ENCODE measurements around the gene ACD.

ACD gene

GRCh38 chr16:67661101-67661761, 1.2 kb upstream of the ACD start:
- no peak for DNase-seq

GRCh38 chr16:67660564-67661028, 536 bp upstream of the ACD start, which contains the start of gene PARD6A:
TSS of gene PARD6A (plus strand) at chr16:67660960. CDS start at chr16:67661039, 79 bp downstream.
- peak; percentile 86 for DNase-seq

GRCh38 chr16:67658849-67659674, 998 bp downstream of the ACD start:
- no peak for DNase-seq

- DNase-seq, result no peak
Measured at GRCh38 chr16:67657751-67658518, 2.1 kb downstream of the ACD start.

GRCh38 chr16:67657017-67657608, 2.9 kb downstream of the ACD start:
- no peak for DNase-seq

- no peak for DNase-seq
Measured at GRCh38 chr16:67656344-67657016, 3.6 kb downstream of the ACD start.

GRCh38 chr16:67655363-67655762, 4.7 kb downstream of the ACD start:
- DNase-seq, result no peak

- DNase-seq, result no peak
Measured at GRCh38 chr16:67654403-67654911, 5.6 kb downstream of the ACD start.

GRCh38 chr16:67653789-67654402, 6.2 kb downstream of the ACD start:
- DNase-seq, result no peak

GRCh38 chr16:67653128-67653788, 6.8 kb downstream of the ACD start:
- no peak for DNase-seq

GRCh38 chr16:67652578-67653127, 7.4 kb downstream of the ACD start:
- no peak for DNase-seq

- no peak for DNase-seq
Measured at GRCh38 chr16:67651847-67652246, 8.2 kb downstream of the ACD start.

- DNase-seq, result no peak
Measured at GRCh38 chr16:67651039-67651438, 9.0 kb downstream of the ACD start.

- DNase-seq, result no peak
Measured at GRCh38 chr16:67650023-67650422, 10.0 kb downstream of the ACD start.

- no peak for DNase-seq
Measured at GRCh38 chr16:67649494-67649931, 10.5 kb downstream of the ACD start.

- DNase-seq, result no peak
Measured at GRCh38 chr16:67648764-67649407, 11.2 kb downstream of the ACD start.

GRCh38 chr16:67648088-67648763, 11.8 kb downstream of the ACD start:
- DNase-seq, result no peak

GRCh38 chr16:67647681-67648080, 12.4 kb downstream of the ACD start:
- no peak for DNase-seq

- DNase-seq, result no peak
Measured at GRCh38 chr16:67647111-67647651, 12.9 kb downstream of the ACD start.

All from NCI-H1694 (cell line).